ENCODE results near the gene LRMDA. TPM values are rescaled to one million over a fixed set of nuclear protein-coding genes. Genes with fewer than 3 reads are reported as not detected.
A peak's percentile ranks its signal among the peaks of the same experiment; 100 is the strongest.

The LRMDA gene
- total RNA-seq, 1 donor from 2014 or later: 17.1 TPM

DNA sequence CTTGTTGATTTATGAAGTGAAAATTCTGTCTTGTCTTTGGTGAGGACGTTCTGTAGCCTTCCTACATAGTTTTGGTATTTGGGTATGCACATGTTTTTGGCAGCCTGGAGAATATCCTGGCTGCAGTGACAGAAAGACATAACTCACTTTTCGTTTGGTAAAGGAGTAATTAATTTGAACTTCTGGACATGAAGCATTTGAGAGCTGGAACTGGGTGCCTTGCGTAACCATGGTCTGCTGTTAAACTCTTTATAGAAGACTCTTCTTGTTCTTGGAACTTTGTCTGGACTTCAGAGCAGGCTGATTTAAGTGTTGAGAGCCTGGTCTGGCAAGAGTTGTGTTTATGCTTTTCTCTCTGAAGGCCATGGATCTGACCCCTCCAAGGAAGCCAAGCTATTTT is 231.3 kb downstream of the LRMDA start:
- peak; percentile 63 for DNase-seq (ENCODE audit: low spot score)

DNA sequence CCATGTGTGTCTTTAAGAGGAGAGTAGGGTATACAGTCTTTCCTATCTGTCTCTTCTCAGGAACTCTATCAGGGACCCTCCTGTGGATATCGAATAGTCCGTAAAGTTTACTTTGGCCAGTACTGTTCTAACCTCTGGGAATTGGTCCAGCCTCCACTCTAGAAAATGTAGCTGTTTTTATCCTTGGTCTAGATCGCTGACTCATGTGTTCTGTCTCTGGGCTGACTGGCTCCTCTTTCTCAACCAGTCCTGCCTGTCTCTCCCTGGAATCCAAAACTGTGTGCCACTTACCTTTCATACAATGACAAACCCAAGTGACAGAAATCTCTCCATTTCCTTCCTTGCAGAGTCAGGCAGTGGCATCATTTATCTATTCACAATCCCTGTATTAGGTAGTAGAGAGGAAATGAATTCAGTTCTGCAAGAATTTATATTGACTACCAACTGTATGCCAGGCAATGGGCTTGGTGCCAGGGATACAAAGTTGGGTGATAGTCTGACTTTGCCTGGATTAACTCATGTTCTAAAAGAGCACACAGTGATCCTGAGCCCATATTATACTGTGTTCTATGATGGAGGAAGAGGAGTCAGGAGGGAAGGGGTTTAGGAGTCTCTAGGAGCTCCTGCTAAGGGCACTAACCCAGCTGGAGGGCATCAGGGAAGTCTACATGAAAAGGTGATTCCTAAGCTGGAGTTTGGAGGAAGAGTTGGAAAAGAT is 232.7 kb downstream of the LRMDA start:
- DNase-seq (ENCODE audit: low spot score): no peak

DNA sequence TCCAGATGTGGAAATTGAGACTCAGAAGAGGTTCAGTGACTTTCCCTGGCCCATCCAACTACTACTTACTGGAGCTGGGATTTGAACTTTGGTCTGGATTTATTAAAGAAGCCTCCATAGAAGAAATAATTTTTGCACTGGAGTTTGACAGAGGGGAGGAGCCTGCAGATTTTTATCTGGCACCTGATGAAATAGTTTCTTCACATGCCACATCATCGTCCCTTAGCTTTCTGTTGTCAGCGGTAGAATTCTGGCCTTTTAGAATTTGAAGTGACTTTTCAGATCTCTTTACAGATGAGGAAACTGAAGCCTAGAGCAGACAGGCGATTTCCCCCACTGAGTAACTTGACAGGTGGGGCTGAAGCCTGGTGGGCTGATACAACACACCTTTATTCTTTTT is 233.5 kb downstream of the LRMDA start:
- no peak for DNase-seq (ENCODE audit: low spot score)

DNA sequence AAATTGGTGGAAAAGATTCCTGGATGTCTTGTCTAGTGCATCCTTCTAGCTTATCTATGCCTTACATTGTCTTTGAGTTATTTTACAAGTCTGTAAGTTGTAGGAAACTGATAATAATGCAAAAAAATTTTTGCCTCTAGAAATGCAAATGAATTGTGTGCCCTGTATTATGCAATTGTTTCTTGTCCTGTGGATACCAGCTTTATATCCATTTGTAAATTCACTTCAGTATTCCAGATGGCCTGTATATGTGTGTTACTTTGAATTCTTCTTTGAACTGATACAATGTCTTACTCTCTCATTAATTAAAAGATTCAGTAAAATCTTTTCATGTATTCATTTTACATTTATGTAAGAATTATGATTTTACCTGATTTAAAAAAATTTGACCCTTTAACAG is 234.3 kb downstream of the LRMDA start:
- no peak for DNase-seq (ENCODE audit: low spot score)

DNA sequence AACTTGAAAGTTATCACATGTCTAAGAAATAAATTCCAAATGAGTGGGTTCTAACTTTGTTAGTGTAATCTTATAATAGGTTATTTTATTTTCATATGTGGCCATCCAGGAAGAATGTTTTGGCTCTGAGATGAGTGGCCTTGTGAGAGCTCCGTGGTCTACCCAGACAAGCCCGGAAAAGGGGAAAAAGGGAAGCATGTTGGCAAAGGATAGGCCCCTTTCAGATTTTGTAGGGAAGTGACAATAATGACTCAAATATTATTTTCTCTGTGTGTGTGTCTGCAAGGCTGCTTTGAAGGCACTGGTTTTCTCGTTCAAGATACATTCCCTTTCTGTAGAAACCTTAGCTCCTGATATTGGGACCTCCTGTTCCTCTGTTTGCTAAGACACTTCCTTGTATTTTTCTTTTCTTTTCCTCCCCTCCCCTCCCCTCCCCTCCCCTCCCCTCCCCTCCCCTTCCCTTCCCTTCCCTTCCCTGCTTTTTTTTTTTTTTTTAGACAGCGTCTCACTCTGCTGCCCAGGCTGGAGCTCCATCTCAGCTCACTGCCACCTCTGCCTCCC is 240.8 kb downstream of the LRMDA start:
- DNase-seq (ENCODE audit: low spot score): no peak

DNA sequence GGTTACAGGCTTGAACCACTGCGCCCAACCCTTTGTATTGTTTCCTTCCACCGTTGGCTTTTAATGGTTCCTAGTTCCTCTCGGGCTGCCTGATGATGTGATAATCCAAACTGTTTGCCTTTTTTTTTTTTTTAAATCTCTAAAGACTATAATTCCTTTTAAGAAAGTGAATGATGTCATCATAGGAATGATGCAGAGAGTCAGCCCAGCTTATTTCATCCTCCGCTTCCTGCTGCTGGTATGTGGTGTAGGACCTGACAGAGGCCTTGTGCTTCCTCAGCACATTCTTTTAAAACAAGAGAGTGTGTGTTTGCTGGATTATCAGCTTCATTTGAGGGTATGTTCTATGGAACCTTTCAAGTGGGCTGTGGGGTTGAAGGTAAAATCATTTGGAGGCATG is 241.4 kb downstream of the LRMDA start:
- no peak for DNase-seq (ENCODE audit: low spot score)

DNA sequence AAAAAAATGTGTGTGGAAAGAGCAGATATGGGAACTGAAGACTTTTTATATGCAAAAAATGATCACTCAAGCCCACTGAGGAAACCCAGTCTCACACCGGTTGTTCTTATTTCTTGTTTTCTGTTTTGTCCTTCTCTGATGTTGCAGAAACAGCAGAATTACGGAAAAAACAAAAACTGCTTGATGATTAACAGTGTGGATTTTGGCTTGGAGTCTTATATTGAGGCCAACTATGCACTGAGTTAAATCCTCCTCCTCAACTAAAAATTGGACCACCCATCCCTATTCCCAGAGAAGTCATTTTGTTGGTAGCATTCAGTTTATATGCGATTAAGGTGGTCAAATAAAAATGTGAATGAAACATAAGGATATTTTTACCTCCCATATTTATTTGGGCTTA is 246.1 kb downstream of the LRMDA start:
- DNase-seq (ENCODE audit: low spot score): no peak

DNA sequence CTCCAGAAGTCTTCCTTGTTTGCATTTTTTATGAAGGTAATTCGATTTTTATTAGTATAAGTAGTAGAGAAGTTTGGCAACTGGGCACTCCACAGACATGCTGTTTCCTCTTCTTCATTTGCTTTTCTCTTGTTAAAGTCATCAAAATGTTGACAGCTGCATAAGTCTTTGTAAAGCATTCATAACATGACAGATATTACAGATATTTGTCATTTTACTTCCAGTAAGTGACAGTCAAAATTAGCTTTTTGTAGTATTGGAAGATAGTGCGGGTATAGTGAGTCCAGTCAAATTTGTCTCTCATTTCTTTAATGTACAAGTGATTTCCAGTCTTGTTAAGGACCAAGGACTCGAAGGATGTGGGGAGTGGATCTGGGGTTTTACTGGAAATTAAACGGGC is 247.1 kb downstream of the LRMDA start:
- no peak for DNase-seq (ENCODE audit: low spot score)

DNA sequence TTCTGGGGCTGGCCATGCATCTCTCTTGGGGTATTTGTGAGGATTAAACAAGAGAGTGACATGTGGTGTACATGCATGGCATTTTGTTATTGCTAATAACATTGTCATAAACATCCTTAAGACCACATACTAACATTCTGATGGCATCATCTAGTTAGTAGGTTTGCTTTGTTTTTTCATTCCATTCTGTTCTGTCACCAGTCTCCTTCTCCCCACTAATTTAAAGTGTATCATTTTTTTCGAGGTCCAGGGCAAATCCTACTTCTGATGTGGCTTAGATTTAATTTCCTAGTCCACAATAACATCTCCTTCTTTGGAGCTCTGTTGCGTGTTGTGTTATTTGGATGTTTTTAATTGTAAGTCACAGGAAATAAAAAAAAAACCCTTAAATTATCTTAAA is 248.1 kb downstream of the LRMDA start:
- DNase-seq (ENCODE audit: low spot score): no peak

DNA sequence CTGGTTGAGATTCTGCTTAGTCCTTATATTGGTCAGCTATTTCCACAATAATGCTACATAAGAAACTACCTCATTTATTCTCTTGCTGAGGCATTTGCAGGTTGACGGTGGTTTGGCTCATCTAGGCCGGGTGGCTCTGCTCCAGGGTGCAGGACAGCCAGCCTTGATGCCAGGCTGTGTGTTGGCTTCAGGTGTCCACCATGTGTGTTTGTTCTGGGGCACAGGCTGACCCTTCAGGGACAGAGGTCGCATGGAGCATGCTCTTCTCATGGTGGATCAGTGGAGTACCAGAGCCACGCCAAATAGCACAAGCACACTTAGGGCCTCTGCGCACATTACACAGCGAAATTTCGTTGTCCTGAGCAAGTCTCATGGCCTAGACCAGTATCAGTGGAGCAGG is 249.9 kb downstream of the LRMDA start:
- no peak for DNase-seq (ENCODE audit: low spot score)

DNA sequence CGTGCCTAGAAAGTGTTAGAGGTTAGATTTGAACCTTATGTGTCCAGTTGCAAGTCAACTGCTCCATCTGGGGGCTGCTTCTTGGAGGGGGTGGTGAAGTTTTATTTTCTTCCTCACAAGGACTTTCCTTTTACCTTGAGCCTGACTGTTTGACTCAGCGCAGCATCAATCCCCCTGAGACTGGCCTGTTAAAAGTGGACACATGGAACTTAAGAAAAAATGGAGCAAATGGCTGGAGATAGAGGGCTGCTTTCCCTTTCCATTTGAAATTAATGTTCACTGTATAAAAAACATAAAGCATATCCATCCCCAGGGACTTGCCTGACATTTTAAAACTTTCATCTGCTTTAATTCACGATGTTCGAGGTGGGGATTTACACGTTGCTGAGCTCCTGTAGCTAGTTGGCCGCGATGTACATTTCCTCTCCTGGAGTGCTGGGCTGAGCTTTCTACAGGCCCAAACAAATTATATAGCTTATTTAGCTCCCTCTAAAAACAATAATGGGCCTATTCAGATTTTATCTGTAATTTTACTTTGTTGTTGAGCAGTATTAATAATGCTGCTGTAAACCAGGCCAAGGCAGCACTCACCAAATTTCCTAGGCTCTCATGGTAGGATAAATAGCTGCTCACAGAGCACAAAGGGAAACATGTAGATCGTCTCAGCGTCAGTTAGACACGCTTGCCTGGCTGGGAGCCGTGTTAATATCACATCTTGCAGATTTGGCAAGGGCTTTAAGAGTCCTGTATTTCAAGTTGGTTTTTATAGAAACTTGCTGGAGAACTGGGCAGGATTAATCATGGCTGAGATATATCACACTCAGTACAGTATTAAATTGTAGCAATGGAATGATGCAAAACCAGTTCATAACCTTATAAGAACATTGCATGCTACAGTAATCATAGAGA is 251.5 kb downstream of the LRMDA start:
- peak; percentile 21 for DNase-seq (ENCODE audit: low spot score)

DNA sequence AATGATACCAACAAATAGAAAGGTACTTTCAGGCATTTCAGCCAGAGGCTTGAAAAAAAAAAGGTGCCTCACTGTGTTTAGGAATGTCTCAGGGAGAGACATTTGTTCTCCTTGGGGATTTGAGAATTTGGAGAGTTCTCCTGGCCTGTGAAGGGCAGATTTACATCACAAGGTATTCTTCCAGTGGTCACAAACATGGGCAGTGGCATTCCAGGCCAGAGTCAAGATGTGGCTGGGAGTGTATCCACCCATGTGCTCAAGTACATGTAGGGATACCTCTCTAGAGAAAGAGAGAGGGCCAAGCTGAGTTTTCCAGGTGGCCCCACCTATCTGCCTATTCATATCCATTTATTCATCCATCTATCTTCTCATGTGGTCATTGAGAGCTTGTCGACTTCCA is 253.8 kb downstream of the LRMDA start:
- no peak for DNase-seq (ENCODE audit: low spot score)

DNA sequence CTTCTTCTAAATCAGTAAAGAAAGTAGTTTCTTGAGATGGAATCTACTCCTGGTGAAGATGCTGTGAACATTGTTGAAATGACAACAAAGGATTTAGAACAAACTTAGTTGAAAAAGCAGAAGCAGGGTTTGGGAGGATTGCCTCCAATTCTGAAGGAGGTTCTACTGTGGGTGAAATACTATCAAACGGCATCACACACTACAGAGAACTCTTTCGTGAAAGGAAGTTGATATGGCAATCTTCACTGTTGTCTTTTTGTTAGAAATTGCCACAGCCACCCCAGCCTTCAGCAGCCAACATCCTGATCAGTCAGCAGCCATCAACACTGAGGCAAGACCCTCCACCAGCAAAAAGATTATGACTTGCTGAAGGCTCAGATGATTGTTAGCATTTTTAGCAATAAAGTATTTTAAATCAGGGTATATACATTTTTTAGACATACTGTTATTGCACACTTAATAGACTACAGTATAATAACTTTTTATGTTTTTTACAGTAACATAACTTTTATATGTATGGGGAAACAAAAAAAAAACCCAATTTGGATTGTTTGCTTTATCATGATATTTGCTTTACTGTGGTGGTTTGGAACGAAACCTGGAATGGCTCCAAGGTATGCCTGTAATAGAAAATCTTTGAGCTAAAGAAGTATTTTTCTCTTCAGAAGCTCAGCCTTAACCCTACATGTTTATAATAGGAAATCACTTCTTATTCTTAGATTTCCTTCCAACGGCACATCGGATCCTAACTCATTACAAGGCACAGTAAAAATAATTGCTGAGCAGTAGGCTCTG is 257.3 kb downstream of the LRMDA start:
- no peak for DNase-seq (ENCODE audit: low spot score)

DNA sequence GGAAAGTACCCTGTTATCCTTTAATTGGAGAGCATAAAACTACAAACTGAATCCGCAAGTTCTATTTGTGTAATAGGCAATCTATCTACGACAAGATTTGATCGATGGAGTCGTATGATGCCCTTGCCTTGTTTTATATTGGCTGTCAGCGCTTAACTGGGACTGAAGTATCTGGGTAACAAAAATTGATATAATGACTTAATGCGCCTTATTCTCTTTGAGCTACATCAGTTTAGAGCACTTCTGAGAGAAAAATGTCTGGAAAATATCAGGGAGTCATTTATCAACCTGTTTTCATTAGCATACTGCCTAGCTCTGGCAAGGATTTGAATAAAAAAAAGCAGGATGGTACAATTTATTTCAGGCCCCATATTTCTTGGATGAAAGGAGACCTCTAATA is 262.1 kb downstream of the LRMDA start:
- no peak for DNase-seq (ENCODE audit: low spot score)

DNA sequence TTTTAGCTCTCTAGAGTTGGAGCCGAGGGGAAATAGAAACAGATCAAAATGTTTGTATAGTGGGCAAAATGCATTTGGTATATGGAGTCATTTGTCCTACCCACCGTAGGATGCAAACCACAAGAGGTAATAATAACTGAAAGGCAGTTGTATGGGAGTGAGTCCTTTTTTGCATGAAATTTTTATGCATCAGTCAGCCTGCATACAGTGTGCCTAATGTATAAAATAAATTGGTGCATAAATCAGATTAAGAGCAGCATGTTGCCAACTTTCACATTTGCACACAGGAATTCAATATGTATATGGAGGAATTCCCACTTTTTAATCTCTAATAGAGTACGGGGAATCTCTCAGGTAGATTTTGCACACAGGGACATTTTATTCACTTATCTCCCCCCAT is 262.8 kb downstream of the LRMDA start:
- DNase-seq (ENCODE audit: low spot score): no peak

DNA sequence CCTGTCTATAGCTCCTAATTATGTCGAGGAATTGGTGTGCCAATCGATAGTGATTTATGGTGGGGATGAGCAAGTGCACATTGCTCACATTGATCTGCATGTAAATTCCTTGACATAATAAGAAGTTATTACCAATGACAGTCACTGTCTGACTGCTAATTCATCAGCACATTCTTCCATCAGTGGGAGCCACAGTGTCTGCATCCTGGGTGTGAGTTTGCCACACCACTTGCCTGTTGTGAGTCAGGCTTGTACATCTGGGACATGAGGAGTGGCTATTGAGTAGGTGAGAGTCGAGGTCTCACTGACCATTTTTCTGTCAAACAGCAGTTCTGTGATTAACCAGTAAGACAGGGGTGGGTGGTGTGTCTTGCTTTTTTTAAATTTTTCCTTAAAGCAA is 263.4 kb downstream of the LRMDA start:
- no peak for DNase-seq (ENCODE audit: low spot score)

DNA sequence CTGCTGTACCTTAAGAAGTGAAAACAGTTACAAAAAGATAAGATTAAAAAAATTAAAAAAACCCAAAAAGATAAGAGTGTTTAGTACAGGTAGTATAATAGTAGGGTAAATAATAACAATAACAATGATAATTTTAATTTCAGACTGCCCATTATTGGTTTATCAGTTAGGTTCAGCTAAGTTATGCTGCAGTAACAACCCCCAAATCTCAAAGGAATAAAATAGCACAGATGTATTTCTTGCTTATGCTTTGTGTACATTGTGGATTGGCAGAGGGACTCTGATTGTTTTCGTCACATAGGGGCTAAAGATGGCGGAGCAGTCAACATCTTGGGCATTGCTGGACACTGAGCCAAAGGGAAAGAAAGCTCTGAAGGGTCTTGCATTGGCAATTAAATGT is 264.6 kb downstream of the LRMDA start:
- DNase-seq (ENCODE audit: low spot score): no peak

DNA sequence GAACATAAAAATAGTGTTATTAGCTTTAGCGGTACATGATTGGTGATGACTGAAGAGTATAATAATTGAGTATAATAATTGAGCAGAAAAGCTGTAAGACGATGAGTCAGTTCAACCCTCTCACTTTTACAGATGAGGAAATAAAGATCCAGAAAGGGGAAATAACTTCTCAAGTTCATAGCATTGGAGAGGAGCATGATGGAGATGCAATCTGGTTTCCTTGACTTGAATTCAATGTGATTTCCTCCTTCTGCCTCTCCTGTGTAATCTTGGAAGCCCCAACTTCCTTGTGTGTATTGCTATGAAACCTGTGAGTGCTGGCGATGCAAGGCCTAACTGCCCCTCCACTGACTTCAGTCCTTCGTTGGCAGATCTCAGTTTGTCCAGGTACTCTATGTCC is 265.1 kb downstream of the LRMDA start:
- DNase-seq (ENCODE audit: low spot score): no peak

DNA sequence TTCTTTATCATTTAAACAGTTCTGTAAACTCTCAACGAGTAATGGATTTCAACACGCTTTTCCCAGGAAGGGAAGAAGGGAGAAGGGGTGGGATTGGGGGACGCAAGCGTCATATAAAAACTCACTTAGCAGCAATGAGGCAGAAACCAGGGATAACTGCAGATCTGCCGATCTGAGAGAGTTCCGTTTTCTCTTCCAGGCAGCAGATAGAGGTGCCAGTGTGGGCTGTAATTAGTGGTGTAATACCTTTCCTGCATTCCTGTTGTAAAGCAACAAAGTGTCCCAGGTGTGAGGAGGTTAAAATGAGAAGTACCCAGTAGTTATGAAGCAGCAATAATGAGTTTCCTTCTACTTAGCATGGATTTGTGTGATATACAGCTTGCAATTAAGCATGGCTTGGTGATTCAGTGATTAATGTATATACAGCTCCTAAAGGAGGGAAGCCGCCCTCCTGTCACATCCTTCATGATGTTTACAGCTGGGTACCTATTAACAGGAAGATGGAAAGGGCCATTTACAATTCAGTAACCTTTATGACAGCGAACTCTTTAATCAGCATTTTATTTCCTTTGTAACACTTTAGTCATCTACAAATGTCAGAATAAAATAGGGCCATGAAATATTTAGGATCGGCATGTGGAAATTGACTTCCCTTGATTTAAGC is 271.9 kb downstream of the LRMDA start:
- DNase-seq (ENCODE audit: low spot score): no peak

DNA sequence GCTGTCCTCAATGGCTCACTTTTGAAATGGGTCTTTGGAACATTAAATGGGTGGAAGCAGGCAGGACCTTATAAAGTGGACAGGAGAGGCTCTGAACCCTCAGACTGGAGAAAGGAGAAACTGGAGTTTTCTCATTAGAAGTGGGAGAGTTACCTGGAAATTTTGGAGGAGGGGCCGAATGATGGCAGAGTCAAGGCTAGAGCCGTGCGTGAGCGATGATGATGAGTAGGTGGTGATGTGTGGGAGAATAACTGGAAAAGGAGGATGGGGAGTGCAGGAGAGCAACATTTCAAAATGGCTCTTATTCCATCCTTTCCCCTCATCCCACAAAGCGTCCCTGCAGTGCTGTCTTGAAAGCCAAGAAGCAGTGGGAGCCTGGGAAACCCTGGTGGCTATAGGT is 274.0 kb downstream of the LRMDA start:
- no peak for DNase-seq (ENCODE audit: low spot score)

DNA sequence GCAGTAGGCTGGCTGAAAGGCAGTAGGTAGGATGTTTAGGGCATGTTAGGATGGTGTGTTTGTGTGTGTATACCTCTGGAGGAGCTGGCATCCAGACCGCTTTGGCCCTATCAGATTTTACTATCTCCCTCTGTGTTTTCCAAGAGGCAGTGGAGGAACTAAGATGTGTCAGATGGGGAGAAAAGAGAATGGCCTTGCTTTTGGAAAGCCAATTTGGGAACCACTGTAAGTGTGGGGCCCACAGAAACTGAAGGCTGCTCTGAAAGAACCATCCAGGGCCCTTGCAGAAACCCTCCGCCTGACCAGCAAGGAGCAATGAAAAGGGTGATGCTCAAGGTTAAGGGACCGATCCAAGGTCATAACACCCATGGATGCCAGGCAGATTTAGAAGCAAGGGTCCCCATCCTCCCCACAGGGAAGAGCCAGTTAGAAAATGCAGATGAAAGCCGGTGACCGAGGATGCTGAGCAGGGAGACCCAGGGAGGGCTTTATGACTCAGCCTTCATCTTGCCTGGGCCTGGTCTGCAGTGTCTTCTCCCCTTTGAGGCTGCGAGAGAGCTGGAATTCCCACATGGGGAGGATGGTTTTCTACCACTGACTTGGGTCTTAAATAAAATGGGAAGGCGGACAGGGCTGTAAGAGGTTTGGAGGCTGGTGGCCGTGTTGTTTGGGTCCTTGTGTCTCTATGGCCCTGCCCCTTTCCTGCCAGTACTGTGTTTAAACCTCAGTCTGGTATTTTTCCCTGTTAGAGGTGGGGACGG is 275.8 kb downstream of the LRMDA start:
- DNase-seq (ENCODE audit: low spot score): no peak

Data from mucosa of gallbladder (tissue), 1 donor.